ENCODE data around the gene KDM4C.

DNA sequence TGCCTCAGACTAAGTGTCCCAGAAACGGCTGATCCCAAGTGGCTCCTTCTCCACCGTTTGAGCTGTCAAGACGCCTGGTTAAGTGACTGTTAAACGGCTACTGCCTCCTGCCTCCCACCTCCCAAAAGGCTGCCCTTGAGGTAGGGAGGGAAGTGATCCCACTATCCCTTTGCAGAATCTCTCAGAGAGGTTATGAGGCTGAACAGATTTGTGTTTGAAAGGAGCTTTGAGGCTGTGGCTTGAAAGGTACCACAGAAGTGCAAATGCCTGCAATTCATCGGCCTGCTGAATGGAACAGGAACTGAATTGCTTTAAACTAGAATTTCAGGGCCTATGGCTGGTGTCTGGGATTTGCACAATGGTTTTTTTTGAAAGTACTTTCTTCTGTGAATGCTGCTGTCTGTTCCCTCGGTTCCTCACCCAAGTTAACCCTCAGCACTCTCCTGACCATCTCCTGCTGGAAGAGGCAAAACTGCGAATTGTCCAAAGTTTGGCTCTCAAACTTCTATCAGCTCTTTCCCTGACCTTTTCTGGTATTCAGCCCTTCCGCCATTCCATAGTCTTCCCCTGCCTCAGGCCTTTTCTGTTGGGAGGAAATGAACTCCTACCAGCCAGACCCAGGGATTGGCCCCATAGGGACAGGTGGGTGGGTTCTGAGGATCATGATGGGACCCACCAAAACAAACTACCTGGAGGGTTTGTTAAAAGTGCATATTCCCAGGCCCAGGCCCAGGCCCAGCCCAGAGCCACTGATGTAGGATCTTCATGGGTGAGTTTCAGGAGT is 453.3 kb downstream of the KDM4C start:
- TF ChIP-seq, protein P1, sequence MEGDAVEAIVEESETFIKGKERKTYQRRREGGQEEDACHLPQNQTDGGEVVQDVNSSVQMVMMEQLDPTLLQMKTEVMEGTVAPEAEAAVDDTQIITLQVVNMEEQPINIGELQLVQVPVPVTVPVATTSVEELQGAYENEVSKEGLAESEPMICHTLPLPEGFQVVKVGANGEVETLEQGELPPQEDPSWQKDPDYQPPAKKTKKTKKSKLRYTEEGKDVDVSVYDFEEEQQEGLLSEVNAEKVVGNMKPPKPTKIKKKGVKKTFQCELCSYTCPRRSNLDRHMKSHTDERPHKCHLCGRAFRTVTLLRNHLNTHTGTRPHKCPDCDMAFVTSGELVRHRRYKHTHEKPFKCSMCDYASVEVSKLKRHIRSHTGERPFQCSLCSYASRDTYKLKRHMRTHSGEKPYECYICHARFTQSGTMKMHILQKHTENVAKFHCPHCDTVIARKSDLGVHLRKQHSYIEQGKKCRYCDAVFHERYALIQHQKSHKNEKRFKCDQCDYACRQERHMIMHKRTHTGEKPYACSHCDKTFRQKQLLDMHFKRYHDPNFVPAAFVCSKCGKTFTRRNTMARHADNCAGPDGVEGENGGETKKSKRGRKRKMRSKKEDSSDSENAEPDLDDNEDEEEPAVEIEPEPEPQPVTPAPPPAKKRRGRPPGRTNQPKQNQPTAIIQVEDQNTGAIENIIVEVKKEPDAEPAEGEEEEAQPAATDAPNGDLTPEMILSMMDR (IDR thresholded peaks at IDR 0.05), result no peak
- no peak for TF ChIP-seq POLR2AphosphoS5 (IDR thresholded peaks at IDR 0.05)
- no peak for TF ChIP-seq POLR2A (IDR thresholded peaks at IDR 0.05)
